H9 (cell line): ENCODE data around the gene AIFM3. TPM values are rescaled to one million over a fixed set of nuclear protein-coding genes. Genes with fewer than 3 reads are reported as not detected.
A peak's percentile ranks its signal among the peaks of the same experiment; 100 is the strongest.

Source experiments
- DNase-seq: peaks from one replicate; pipeline ENCODE4 v3.0.0-alpha.2; 2017
- H2AFZ ChIP-seq: one replicate; pipeline ENCODE4 v1.6.1; 2013; ENCODE audit warnings: mild to moderate bottlenecking, low read length, control low read depth, moderate library complexity
- H2AK5ac ChIP-seq: 2 replicates; pipeline ENCODE4 v1.6.1; 2013; ENCODE audit warnings: low read length, control low read depth, mixed read lengths; ENCODE audit not compliant: insufficient read length
- H2BK120ac ChIP-seq: one replicate; pipeline ENCODE4 v1.6.1; 2013; ENCODE audit warnings: low read depth, mild to moderate bottlenecking, low read length, control low read depth, inconsistent platforms; ENCODE audit not compliant: poor library complexity, severe bottlenecking
- H2BK12ac ChIP-seq: 2 replicates; pipeline ENCODE4 v1.6.1; 2013; ENCODE audit warnings: low read length, control low read depth, mixed read lengths, low read depth; ENCODE audit not compliant: insufficient read length
- H2BK15ac ChIP-seq: 2 replicates; pipeline ENCODE4 v1.6.1; 2013; ENCODE audit warnings: low read depth, low read length, control low read depth
- H2BK20ac ChIP-seq: one replicate; pipeline ENCODE4 v1.6.1; 2013; ENCODE audit warnings: low read depth, mild to moderate bottlenecking, low read length, control low read depth, inconsistent platforms; ENCODE audit not compliant: poor library complexity, severe bottlenecking
- H2BK5ac ChIP-seq: 2 replicates; pipeline ENCODE4 v1.6.1; 2013; ENCODE audit warnings: low read length, control low read depth, mixed read lengths; ENCODE audit not compliant: insufficient read length
- H3K14ac ChIP-seq: 2 replicates; pipeline ENCODE4 v1.6.1; 2013; ENCODE audit warnings: low read length, control low read depth; ENCODE audit not compliant: insufficient read depth
- H3K18ac ChIP-seq: 2 replicates; pipeline ENCODE4 v1.6.1; 2013; ENCODE audit warnings: low read depth, mild to moderate bottlenecking, mixed read lengths, low read length, control low read depth; ENCODE audit not compliant: insufficient read length
- H3K23ac ChIP-seq: 2 replicates; pipeline ENCODE4 v1.6.1; 2013; ENCODE audit warnings: low read length, control low read depth, mixed read lengths, low read depth; ENCODE audit not compliant: insufficient read length
- H3K23me2 ChIP-seq: 2 replicates; pipeline ENCODE4 v1.6.1; 2013; ENCODE audit warnings: low read depth, mild to moderate bottlenecking, mixed read lengths, low read length, control low read depth; ENCODE audit not compliant: insufficient read length, poor library complexity, severe bottlenecking
- H3K27ac ChIP-seq: 2 replicates; pipeline ENCODE4 v1.5.1; 2013; ENCODE audit warnings: low read length, control low read depth, mixed read lengths, low read depth; ENCODE audit not compliant: insufficient read length
- H3K27me3 ChIP-seq: 2 replicates; pipeline ENCODE4 v1.6.1; 2013; ENCODE audit warnings: low read length, control low read depth, inconsistent platforms; ENCODE audit not compliant: insufficient read depth
- H3K4ac ChIP-seq: 2 replicates; pipeline ENCODE4 v1.6.1; 2013; ENCODE audit warnings: low read depth, mild to moderate bottlenecking, control low read depth, inconsistent platforms, low read length, moderate library complexity
- H3K4me1 ChIP-seq: 2 replicates; pipeline ENCODE4 v1.6.1; 2013; ENCODE audit warnings: low read length, control low read depth, inconsistent platforms; ENCODE audit not compliant: insufficient read depth
- H3K4me2 ChIP-seq: 2 replicates; pipeline ENCODE4 v1.6.1; 2013; ENCODE audit warnings: low read length, control low read depth, mixed read lengths; ENCODE audit not compliant: insufficient read length, insufficient read depth
- H3K56ac ChIP-seq: 2 replicates; pipeline ENCODE4 v1.6.1; 2013; ENCODE audit warnings: low read depth, mild to moderate bottlenecking, mixed read lengths, low read length, control low read depth; ENCODE audit not compliant: insufficient read length
- H3K79me1 ChIP-seq: 2 replicates; pipeline ENCODE4 v1.6.1; 2013; ENCODE audit warnings: low read depth, mild to moderate bottlenecking, moderate library complexity, low read length, control low read depth, inconsistent platforms; ENCODE audit not compliant: insufficient read depth, poor library complexity, severe bottlenecking
- H3K79me2 ChIP-seq: 2 replicates; pipeline ENCODE4 v1.6.1; 2013; ENCODE audit warnings: low read length, control low read depth, inconsistent platforms; ENCODE audit not compliant: insufficient read depth
- H3K9ac ChIP-seq: 2 replicates; pipeline ENCODE4 v1.6.1; 2013; ENCODE audit warnings: low read length, control low read depth, mixed read lengths; ENCODE audit not compliant: insufficient read length; ENCODE audit errors: extremely low read depth
- H3K9me3 ChIP-seq: one replicate; pipeline ENCODE4 v1.6.1; 2013; ENCODE audit warnings: low read depth, low read length, inconsistent platforms; ENCODE audit not compliant: control insufficient read depth
- H3T11ph ChIP-seq: one replicate; pipeline ENCODE4 v1.6.1; 2013; ENCODE audit warnings: mild to moderate bottlenecking, low read length, control low read depth, inconsistent platforms
- H4K20me1 ChIP-seq: one replicate; pipeline ENCODE4 v1.6.1; 2013; ENCODE audit not compliant: control insufficient read depth, insufficient read length, insufficient read depth
- H4K5ac ChIP-seq: 2 replicates; pipeline ENCODE4 v1.6.1; 2013; ENCODE audit warnings: low read depth, mild to moderate bottlenecking, mixed read lengths, low read length, control low read depth; ENCODE audit not compliant: insufficient read length
- H4K8ac ChIP-seq: replicated peaks from 2 replicates; pipeline ENCODE4 v1.6.1; 2013; ENCODE audit warnings: low read length, control low read depth, mixed read lengths, low read depth; ENCODE audit not compliant: insufficient read length
- H4K91ac ChIP-seq: 2 replicates; pipeline ENCODE4 v1.6.1; 2013; ENCODE audit warnings: low read depth, mild to moderate bottlenecking, moderate library complexity, mixed read lengths, low read length, control low read depth; ENCODE audit not compliant: insufficient read length
- H3K27ac Mint-ChIP-seq, 3 experiments: 2 replicates in 2 of 3; 3 replicates in 1 of 3; pipeline ENCODE4 v1.8.0; 2020 to 2021; ENCODE audit warnings: mixed read lengths in 3 of 3, mild to moderate bottlenecking in 1 of 3, moderate library complexity in 1 of 3
- H3K27me3 Mint-ChIP-seq: 2 replicates; pipeline ENCODE4 v1.8.0; 2021; ENCODE audit warnings: low read depth, mild to moderate bottlenecking, moderate library complexity, mixed read lengths
- H3K36me3 Mint-ChIP-seq, 3 experiments: 2 replicates in 2 of 3; 3 replicates in 1 of 3; pipeline ENCODE4 v1.8.0; 2020 to 2021; ENCODE audit warnings: low read depth in 3 of 3, mixed read lengths in 3 of 3; ENCODE audit not compliant: insufficient read depth in 1 of 3
- H3K4me1 Mint-ChIP-seq, 2 experiments: 2 replicates each; pipeline ENCODE4 v1.8.0; 2020; ENCODE audit warnings: mixed read lengths in 2 of 2
- H3K4me3 Mint-ChIP-seq, 2 experiments: 2 replicates in 1 of 2; 3 replicates in 1 of 2; pipeline ENCODE4 v1.8.0; 2020 to 2021; ENCODE audit warnings: mild to moderate bottlenecking in 2 of 2, mixed read lengths in 2 of 2, moderate library complexity in 1 of 2
- H3K9me3 Mint-ChIP-seq, 2 experiments: 2 replicates in 1 of 2; 3 replicates in 1 of 2; pipeline ENCODE4 v1.8.0; 2020; ENCODE audit warnings: mild to moderate bottlenecking in 2 of 2, mixed read lengths in 2 of 2, moderate library complexity in 1 of 2
- WGBS: extraction: QIAGEN DNeasy Blood & Tissue Kit; methylation state at CpG from one replicate; pipeline ENCODE4 v1.1.7; 2013; ENCODE audit warnings: missing lambda C conversion rate, low lambda C conversion rate, mixed read lengths; ENCODE audit not compliant: insufficient read length; ENCODE audit errors: extremely low coverage; 5-methylcytosine and 5-hydroxymethylcytosine counted together
- total RNA-seq: library from RNA; stranded (reverse); gene quantifications from 2 replicates; pipeline ENCODE4 v1.2.1, GENCODE V29; 2021
- TF ChIP-seq, protein P1 (sequence below): fragments of 200-600 bp; sonication (generic); conservative IDR thresholded peaks from 3 replicates; pipeline ENCODE4 v1.8.0; 2021; ENCODE audit warnings: antibody characterized with exemption, mild to moderate bottlenecking

Gene AIFM3
- total RNA-seq, 1 experiment from 2014 or later, result 1.9 TPM

GRCh38 chr22:21010426-21011113 is 43.5 kb downstream of the AIFM3 start:
- TF ChIP-seq, protein P1, sequence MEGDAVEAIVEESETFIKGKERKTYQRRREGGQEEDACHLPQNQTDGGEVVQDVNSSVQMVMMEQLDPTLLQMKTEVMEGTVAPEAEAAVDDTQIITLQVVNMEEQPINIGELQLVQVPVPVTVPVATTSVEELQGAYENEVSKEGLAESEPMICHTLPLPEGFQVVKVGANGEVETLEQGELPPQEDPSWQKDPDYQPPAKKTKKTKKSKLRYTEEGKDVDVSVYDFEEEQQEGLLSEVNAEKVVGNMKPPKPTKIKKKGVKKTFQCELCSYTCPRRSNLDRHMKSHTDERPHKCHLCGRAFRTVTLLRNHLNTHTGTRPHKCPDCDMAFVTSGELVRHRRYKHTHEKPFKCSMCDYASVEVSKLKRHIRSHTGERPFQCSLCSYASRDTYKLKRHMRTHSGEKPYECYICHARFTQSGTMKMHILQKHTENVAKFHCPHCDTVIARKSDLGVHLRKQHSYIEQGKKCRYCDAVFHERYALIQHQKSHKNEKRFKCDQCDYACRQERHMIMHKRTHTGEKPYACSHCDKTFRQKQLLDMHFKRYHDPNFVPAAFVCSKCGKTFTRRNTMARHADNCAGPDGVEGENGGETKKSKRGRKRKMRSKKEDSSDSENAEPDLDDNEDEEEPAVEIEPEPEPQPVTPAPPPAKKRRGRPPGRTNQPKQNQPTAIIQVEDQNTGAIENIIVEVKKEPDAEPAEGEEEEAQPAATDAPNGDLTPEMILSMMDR, result no peak
- Histone ChIP-seq H4K20me1 (no peaks in the 10 kb centered on the region), H3K27me3 (no peaks in the 10 kb centered on the region), H3K14ac (no peak overlapping the region), H3K4me1 (peaks cover 3% of the 10 kb centered on the region; the same call in 1 of the 2 replicates), H3K18ac (no peak overlapping the region), H3K9ac (no peak overlapping the region), H2BK120ac (no peak overlapping the region), H3K23me2 (peaks cover 7% of the 10 kb centered on the region), H3K79me1 (no peaks in the 10 kb centered on the region), H4K8ac (no peak overlapping the region), H2BK5ac (no peak overlapping the region), H4K5ac (no peak overlapping the region), H2BK12ac (no peak overlapping the region), H3K4me2 (peak overlapping the region; percentile 24), H3K4ac (no peak overlapping the region), H3K56ac (no peak overlapping the region), H2AFZ (no peak overlapping the region), H2AK5ac (no peak overlapping the region), H2BK15ac (no peak overlapping the region), H3T11ph (no peak overlapping the region), H3K9me3 (no peaks in the 10 kb centered on the region), H3K23ac (no peak overlapping the region), H3K79me2 (no peaks in the 10 kb centered on the region), H4K91ac (no peak overlapping the region), H3K27ac (no peak overlapping the region), H2BK20ac (no peak overlapping the region)
- Mint-ChIP-seq H3K4me1 (peaks cover 33 to 53% of the 10 kb centered on the region in 2 experiments), H3K36me3 (peaks cover 0 to 10% (median 0%) of the 10 kb centered on the region in 3 experiments; a peak in 2 of 7 replicates), H3K4me3 (peak overlapping the region; percentile 21 to 61), H3K27me3 (peaks cover 26% of the 10 kb centered on the region), H3K9me3 (no peaks in the 10 kb centered on the region), H3K27ac (peak overlapping the region in 2 of 3 experiments; percentile 86 to 94; a peak in 2 of 7 replicates)
- no CpG with 5 or more reads among the region's 3 CpGs for WGBS
- DNase-seq, result peak; percentile 58
